ENCODE data around the gene ERBB2. TPM values are rescaled to one million over a fixed set of nuclear protein-coding genes. Genes with fewer than 3 reads are reported as not detected.

ERBB2 gene
- total RNA-seq, 1 donor from 2014 or later, result 32.1 TPM

- Histone ChIP-seq H3K4me3 (ENCODE audit: low read depth, low read length) (no peak overlapping the region), H3K27me3 (ENCODE audit: control insufficient read depth, insufficient read depth, low read length) (no peaks in the 10 kb centered on the region), H3K36me3 (ENCODE audit: control insufficient read depth, insufficient read depth, low read length) (peaks cover 14% of the 10 kb centered on the region)
- TF ChIP-seq CTCF (IDR thresholded peaks at IDR 0.05; ENCODE audit: insufficient read depth, low read length, severe bottlenecking), result no peak
- DNase-seq (ENCODE audit: low read depth) (no peak), FAIRE-seq (no peak)
Observed at GRCh38 chr17:39660011-39660360, 39.9 kb upstream of the ERBB2 start.

- DNase-seq (ENCODE audit: low read depth), result no peak
- FAIRE-seq, result no peak
- TF ChIP-seq CTCF (IDR thresholded peaks at IDR 0.05; ENCODE audit: insufficient read depth, low read length, severe bottlenecking), result no peak
- H3K4me3 ChIP-seq (ENCODE audit: low read depth, low read length), result no peak overlapping the region
- peaks cover 14% of the 10 kb centered on the region for H3K36me3 ChIP-seq (ENCODE audit: control insufficient read depth, insufficient read depth, low read length)
- H3K27me3 ChIP-seq (ENCODE audit: control insufficient read depth, insufficient read depth, low read length), result no peaks in the 10 kb centered on the region
Observed at GRCh38 chr17:39660397-39661385, 39.2 kb upstream of the ERBB2 start.

GRCh38 chr17:39661744-39662541 is 37.9 kb upstream of the ERBB2 start:
- FAIRE-seq (no peak), DNase-seq (ENCODE audit: low read depth) (no peak)
- peaks cover 7% of the 10 kb centered on the region for H3K27me3 ChIP-seq (ENCODE audit: control insufficient read depth, insufficient read depth, low read length)
- H3K4me3 ChIP-seq (ENCODE audit: low read depth, low read length), result no peak overlapping the region
- TF ChIP-seq CTCF (IDR thresholded peaks at IDR 0.05; ENCODE audit: insufficient read depth, low read length, severe bottlenecking), result no peak
- peaks cover 12% of the 10 kb centered on the region for H3K36me3 ChIP-seq (ENCODE audit: control insufficient read depth, insufficient read depth, low read length)

- no peak for FAIRE-seq
- Histone ChIP-seq H3K4me3 (ENCODE audit: low read depth, low read length) (no peak overlapping the region), H3K36me3 (ENCODE audit: control insufficient read depth, insufficient read depth, low read length) (peaks cover 12% of the 10 kb centered on the region), H3K27me3 (ENCODE audit: control insufficient read depth, insufficient read depth, low read length) (peaks cover 11% of the 10 kb centered on the region)
- DNase-seq (ENCODE audit: low read depth), result no peak
- TF ChIP-seq CTCF (IDR thresholded peaks at IDR 0.05; ENCODE audit: insufficient read depth, low read length, severe bottlenecking), result no peak
Observed at GRCh38 chr17:39662551-39663339, 37.1 kb upstream of the ERBB2 start.

- no peak for TF ChIP-seq CTCF (IDR thresholded peaks at IDR 0.05; ENCODE audit: insufficient read depth, low read length, severe bottlenecking)
- FAIRE-seq (no peak), DNase-seq (ENCODE audit: low read depth) (no peak)
- Histone ChIP-seq H3K36me3 (ENCODE audit: control insufficient read depth, insufficient read depth, low read length) (peaks cover 11% of the 10 kb centered on the region), H3K4me3 (ENCODE audit: low read depth, low read length) (no peak overlapping the region), H3K27me3 (ENCODE audit: control insufficient read depth, insufficient read depth, low read length) (peaks cover 13% of the 10 kb centered on the region)
Observed at GRCh38 chr17:39663340-39663687, 36.5 kb upstream of the ERBB2 start.

Measured in bronchial epithelial cell (primary cell).